Left hindlimb (tissue), 1 donor: ENCODE measurements around the gene GABRG3.
A peak's percentile ranks its signal among the peaks of the same experiment; 100 is the strongest.

Source experiments
- DNase-seq: peaks from one replicate; pipeline ENCODE4 v3.0.0-alpha.2; 2018

The GABRG3 gene

GRCh38 chr15:26970712-26971210, at the start of gene GABRG3:
TSS of gene GABRG3 (plus strand) at chr15:26971181.
- DNase-seq = peak; percentile 32

- DNase-seq = no peak
Measured at GRCh38 chr15:26921433-26921832, 49.5 kb upstream of the GABRG3 start.

- no peak for DNase-seq
Measured at GRCh38 chr15:26926081-26926480, 44.9 kb upstream of the GABRG3 start.

- DNase-seq = no peak
Measured at GRCh38 chr15:26928051-26928450, 42.9 kb upstream of the GABRG3 start.

GRCh38 chr15:26929588-26929987, 41.4 kb upstream of the GABRG3 start:
- no peak for DNase-seq

- no peak for DNase-seq
Measured at GRCh38 chr15:26934848-26935247, 36.1 kb upstream of the GABRG3 start.

- DNase-seq = no peak
Measured at GRCh38 chr15:26935322-26935721, 35.7 kb upstream of the GABRG3 start.

- no peak for DNase-seq
Measured at GRCh38 chr15:26936502-26936901, 34.5 kb upstream of the GABRG3 start.

GRCh38 chr15:26937134-26937533, 33.8 kb upstream of the GABRG3 start:
- no peak for DNase-seq

- DNase-seq = no peak
Measured at GRCh38 chr15:26939398-26939797, 31.6 kb upstream of the GABRG3 start.

GRCh38 chr15:26941489-26941888, 29.5 kb upstream of the GABRG3 start:
- no peak for DNase-seq

- no peak for DNase-seq
Measured at GRCh38 chr15:26943866-26944265, 27.1 kb upstream of the GABRG3 start.

- no peak for DNase-seq
Measured at GRCh38 chr15:26945046-26945445, 25.9 kb upstream of the GABRG3 start.

GRCh38 chr15:26950001-26950400, 21.0 kb upstream of the GABRG3 start:
- no peak for DNase-seq

GRCh38 chr15:26954403-26954802, 16.6 kb upstream of the GABRG3 start:
- no peak for DNase-seq

GRCh38 chr15:26967719-26968269, 3.2 kb upstream of the GABRG3 start:
- peak; percentile 51 for DNase-seq

- DNase-seq = no peak
Measured at GRCh38 chr15:26968806-26969205, 2.2 kb upstream of the GABRG3 start.

GRCh38 chr15:26971271-26972018, 464 bp downstream of the GABRG3 start:
- DNase-seq = no peak

GRCh38 chr15:26972636-26973035, 1.7 kb downstream of the GABRG3 start:
- DNase-seq = no peak

GRCh38 chr15:26974120-26974780, 3.3 kb downstream of the GABRG3 start:
- DNase-seq = no peak

- no peak for DNase-seq
Measured at GRCh38 chr15:26981492-26981891, 10.5 kb downstream of the GABRG3 start.

- no peak for DNase-seq
Measured at GRCh38 chr15:26983822-26984221, 12.8 kb downstream of the GABRG3 start.

- DNase-seq = no peak
Measured at GRCh38 chr15:26985050-26985449, 14.1 kb downstream of the GABRG3 start.

- no peak for DNase-seq
Measured at GRCh38 chr15:26996250-26996649, 25.3 kb downstream of the GABRG3 start.
